Spleen (tissue), 11 donors: ENCODE results near the gene LTBP2. TPM values are rescaled to one million over a fixed set of nuclear protein-coding genes. Genes with fewer than 3 reads are reported as not detected.
A peak's percentile ranks its signal among the peaks of the same experiment; 100 is the strongest.

Experiments
- DNase-seq: peaks from one replicate; pipeline ENCODE4 v3.0.0-alpha.2; 2020
- H3K27ac ChIP-seq, 8 donors: fragments of 200-600 bp; sonication (generic) in 7 of 8; 1 replicate in 4 of 8; 2 replicates in 4 of 8; pipeline versions ENCODE4 v1.5.0 to v1.8.0; 2016 to 2021; ENCODE audit warnings: inconsistent platforms in 4 of 8, mild to moderate bottlenecking in 4 of 8, moderate library complexity in 1 of 8
- H3K27me3 ChIP-seq, 7 donors: fragments of 200-600 bp; sonication (generic) in 6 of 7; replicated peaks in 1 of 7; 1 replicate in 4 of 7; 2 replicates in 3 of 7; pipeline versions ENCODE4 v1.5.0 to v1.8.0; 2016 to 2021; ENCODE audit warnings: inconsistent platforms in 3 of 7, mild to moderate bottlenecking in 1 of 7
- H3K36me3 ChIP-seq, 6 donors: fragments of 200-600 bp; sonication (generic) in 5 of 6; 1 replicate in 4 of 6; 2 replicates in 2 of 6; pipeline versions ENCODE4 v1.5.0 to v1.8.0; 2016 to 2021; ENCODE audit warnings: inconsistent platforms in 2 of 6
- H3K4me1 ChIP-seq, 6 donors: fragments of 200-600 bp; sonication (generic) in 5 of 6; 1 replicate in 3 of 6; 2 replicates in 3 of 6; pipeline versions ENCODE4 v1.5.0 to v1.8.0; 2016 to 2021; ENCODE audit warnings: inconsistent platforms in 3 of 6
- H3K4me3 ChIP-seq, 8 donors: fragments of 200-600 bp; sonication (generic) in 7 of 8; 1 replicate in 4 of 8; 2 replicates in 4 of 8; pipeline versions ENCODE4 v1.5.0 to v1.8.0; 2016 to 2021; ENCODE audit warnings: inconsistent platforms in 4 of 8, mild to moderate bottlenecking in 4 of 8, moderate library complexity in 2 of 8
- H3K9me3 ChIP-seq, 8 donors: fragments of 200-600 bp; sonication (generic) in 7 of 8; 1 replicate in 4 of 8; 2 replicates in 4 of 8; pipeline versions ENCODE4 v1.5.0 to v1.8.0; 2016 to 2021; ENCODE audit warnings: inconsistent platforms in 4 of 8
- CTCF ChIP-seq, 11 experiments: fragments of 200-600 bp in 7 of 11; fragments of 450-650 bp in 4 of 11; sonication (generic) in 4 of 11; IDR thresholded peaks in 8 of 11; conservative IDR thresholded peaks in 3 of 11; 1 replicate in 7 of 11; 2 replicates in 4 of 11; pipeline versions ENCODE4 v1.4.0 to v1.8.0; 2016 to 2021; ENCODE audit warnings: antibody characterized with exemption in 11 of 11, inconsistent platforms in 4 of 11, mild to moderate bottlenecking in 1 of 11
- POLR2A ChIP-seq, 3 donors: fragments of 450-650 bp; IDR thresholded peaks; one replicate each; pipeline ENCODE4 v1.5.1; 2017; ENCODE audit warnings: antibody characterized with exemption in 3 of 3, mild to moderate bottlenecking in 1 of 3
- POLR2AphosphoS5 ChIP-seq, 3 donors: sonication (generic); formaldehyde crosslinking; IDR thresholded peaks; one replicate each; pipeline ENCODE4 v1.5.1; 2017; ENCODE audit warnings: antibody characterized with exemption in 3 of 3
- WGBS, 5 donors: extraction: QIAGEN DNeasy Blood & Tissue Kit in 3 of 5; methylation state at CpG; one replicate each; pipeline versions ENCODE4 v1.1.5 to v1.1.7; 2013 to 2018; 5-methylcytosine and 5-hydroxymethylcytosine counted together
- intact Hi-C: fragments of 100-400 bp; cut with DNase I; formaldehyde crosslinking; loops from one replicate; pipeline ENCODE4 v1.15.0; 2023; ENCODE audit warnings: low total_unique reads
- polyA plus RNA-seq, 3 donors: library from polyadenylated mRNA; stranded (reverse); fragments of 200-250 nt; gene quantifications; one replicate each; pipeline ENCODE4 v1.2.1, GENCODE V29; 2013
- total RNA-seq, 7 donors: library from RNA; depleted of rRNA in 3 of 7; stranded (reverse); fragments of >200 nt in 3 of 7; fragmentation: NEBNext Ultra II Directional in 4 of 7; extraction: Animal tissue kit (Norgen Biotek cat#: 25700) in 4 of 7; gene quantifications; one replicate each; pipeline versions ENCODE4 v1.1.0 to v1.2.1, GENCODE V29; 2016 to 2021
- donor health status: healthy with polysubstance abuse.
- donor health status: DM: no; HTN: no; CAD: no; lungs with moderate emphysema.
- donor health status: DM: no; HTN: no; CAD: no.
- donor health status: Bipolar disorder and iron deficiency.
- donor health status: healthy.
- donor health status: DM: no; HTN: no; CAD: no.
- donor health status: DM: yes; HTN: yes; CAD: no.

Gene LTBP2
- total and polyA plus RNA-seq, 10 donors: 3.4 to 10.7 (median 5.6) TPM

- no peak for TF ChIP-seq POLR2AphosphoS5 (IDR thresholded peaks at IDR 0.05)
- no peak for TF ChIP-seq POLR2A (IDR thresholded peaks at IDR 0.05)
- Histone ChIP-seq H3K27ac (no peak overlapping the region), H3K27me3 (no peaks in the 10 kb centered on the region), H3K36me3 (peaks cover 0 to 100% (median 66%) of the 10 kb centered on the region in 6 donors), H3K4me3 (no peak overlapping the region), H3K9me3 (no peaks in the 10 kb centered on the region), H3K4me1 (no peaks in the 10 kb centered on the region)
- intact Hi-C loops: no loop called here
- no peak for DNase-seq
- WGBS, 5 donors: 76 to 90% (median 84%) methylated on average over 4 of the region's 4 CpGs
These were observed 132.0 kb downstream of the LTBP2 start for GRCh38 chr14:74480046-74480445.

GRCh38 chr14:74478996-74479635 is 132.9 kb downstream of the LTBP2 start:
- H3K27me3 ChIP-seq: no peaks in the 10 kb centered on the region
- peaks cover 0 to 100% (median 65%) of the 10 kb centered on the region in 6 donors for H3K36me3 ChIP-seq
- no peaks in the 10 kb centered on the region for H3K4me1 ChIP-seq
- WGBS, 5 donors: 97 to 100% (median 100%) methylated on average over 2 of the region's 2 CpGs
- no peak overlapping the region for H3K4me3 ChIP-seq
- H3K27ac ChIP-seq: no peak overlapping the region
- intact Hi-C loops: loop anchor here (5.0 kb wide), 1 partner anchor 117 kb away; no protein-coding TSS in a partner anchor
- H3K9me3 ChIP-seq: no peaks in the 10 kb centered on the region
- DNase-seq: no peak
- peak in 8 of 11 experiments; percentile 12 to 59 (median 38) for TF ChIP-seq CTCF (IDR thresholded peaks at IDR 0.05 in 8 of 11, conservative IDR thresholded peaks at IDR 0.05 in 3 of 11)
- TF ChIP-seq POLR2AphosphoS5 (IDR thresholded peaks at IDR 0.05): no peak
- TF ChIP-seq POLR2A (IDR thresholded peaks at IDR 0.05): no peak

- TF ChIP-seq POLR2AphosphoS5 (IDR thresholded peaks at IDR 0.05): no peak
- TF ChIP-seq POLR2A (IDR thresholded peaks at IDR 0.05): no peak
- TF ChIP-seq CTCF (IDR thresholded peaks at IDR 0.05 in 8 of 11, conservative IDR thresholded peaks at IDR 0.05 in 3 of 11): no peak
- Histone ChIP-seq H3K4me1 (no peaks in the 10 kb centered on the region), H3K27me3 (no peaks in the 10 kb centered on the region), H3K9me3 (no peaks in the 10 kb centered on the region), H3K4me3 (no peak overlapping the region), H3K36me3 (peaks cover 0 to 99% (median 56%) of the 10 kb centered on the region in 6 donors), H3K27ac (no peak overlapping the region)
- intact Hi-C loops: loop anchor here (5.0 kb wide), 1 partner anchor 114 kb away; no protein-coding TSS in a partner anchor
- DNase-seq: no peak
- WGBS, 5 donors: 89 to 96% (median 91%) methylated on average over 3 of the region's 3 CpGs
These were observed 135.4 kb downstream of the LTBP2 start for GRCh38 chr14:74476607-74477006.

DNA sequence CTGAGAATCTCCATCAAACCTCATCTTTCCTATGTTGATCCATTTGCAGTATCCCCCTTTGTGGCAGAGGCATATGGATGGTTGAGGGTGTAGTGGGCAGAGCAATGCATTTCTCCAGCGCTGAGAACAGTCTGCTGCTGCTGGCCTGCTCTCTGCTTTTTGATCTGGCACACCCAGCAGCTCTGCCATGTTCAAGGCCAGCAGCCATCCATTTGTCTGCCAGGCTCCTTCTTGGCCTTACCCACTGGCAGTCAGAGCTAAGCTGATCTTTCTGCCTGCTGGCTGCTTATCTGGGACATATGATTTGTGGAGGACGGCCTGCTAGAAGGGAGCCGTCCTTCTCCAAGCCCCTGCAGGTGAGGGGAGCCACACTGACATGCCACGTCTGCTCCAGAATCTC is 135.9 kb downstream of the LTBP2 start:
- intact Hi-C loops: loop anchor here (5.0 kb wide), 1 partner anchor 114 kb away; no protein-coding TSS in a partner anchor
- H3K36me3 ChIP-seq: peaks cover 0 to 99% (median 51%) of the 10 kb centered on the region in 6 donors

More for the DNA sequence above, 135.9 kb downstream of the LTBP2 start:
- H3K4me1 ChIP-seq: no peaks in the 10 kb centered on the region
- H3K9me3 ChIP-seq: no peaks in the 10 kb centered on the region
- WGBS, 5 donors: 89 to 100% (median 94%) methylated on average over 3 to 4 of the region's 4 CpGs
- TF ChIP-seq POLR2A (IDR thresholded peaks at IDR 0.05) (no peak), POLR2AphosphoS5 (IDR thresholded peaks at IDR 0.05) (no peak), CTCF (IDR thresholded peaks at IDR 0.05 in 8 of 11, conservative IDR thresholded peaks at IDR 0.05 in 3 of 11) (no peak)
- no peaks in the 10 kb centered on the region for H3K27me3 ChIP-seq
- H3K4me3 ChIP-seq: no peak overlapping the region
- DNase-seq: no peak
- H3K27ac ChIP-seq: no peak overlapping the region
